ENCODE data around the gene OSBP2.

DNA sequence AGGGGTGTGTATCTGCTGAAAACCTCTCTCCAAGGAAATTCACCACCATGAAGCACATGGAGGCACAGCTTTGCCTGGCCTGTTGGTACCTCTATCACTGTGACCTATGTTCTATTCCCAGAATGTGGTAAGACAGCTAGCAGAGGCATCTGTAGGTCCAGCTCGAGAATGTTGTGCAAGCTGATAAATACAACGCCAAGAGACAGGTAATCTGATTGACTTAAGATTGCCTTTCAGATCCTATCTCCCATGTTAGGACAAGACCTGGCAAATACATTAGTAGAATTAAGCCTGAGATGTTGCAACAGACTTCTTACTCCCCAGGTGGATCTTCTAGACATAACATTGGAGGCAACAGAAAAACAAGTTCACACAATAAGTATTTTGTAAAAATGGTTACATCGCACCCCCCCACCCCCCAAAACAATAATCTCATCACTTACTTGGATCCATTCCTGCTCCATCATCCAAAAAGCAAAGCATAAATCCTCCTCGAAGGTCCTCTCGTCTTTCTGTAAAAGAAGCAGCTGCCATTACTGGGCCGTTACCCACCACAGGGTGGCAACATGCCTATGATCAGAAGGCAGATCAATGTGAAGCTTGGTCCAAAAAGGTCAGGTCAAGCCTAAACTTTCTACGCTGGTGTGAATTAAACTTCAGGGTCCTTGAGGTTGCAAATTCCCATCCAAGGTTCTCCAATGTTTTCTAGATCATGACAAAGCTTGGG is 255.4 kb downstream of the OSBP2 start:
- TF ChIP-seq, protein P1, sequence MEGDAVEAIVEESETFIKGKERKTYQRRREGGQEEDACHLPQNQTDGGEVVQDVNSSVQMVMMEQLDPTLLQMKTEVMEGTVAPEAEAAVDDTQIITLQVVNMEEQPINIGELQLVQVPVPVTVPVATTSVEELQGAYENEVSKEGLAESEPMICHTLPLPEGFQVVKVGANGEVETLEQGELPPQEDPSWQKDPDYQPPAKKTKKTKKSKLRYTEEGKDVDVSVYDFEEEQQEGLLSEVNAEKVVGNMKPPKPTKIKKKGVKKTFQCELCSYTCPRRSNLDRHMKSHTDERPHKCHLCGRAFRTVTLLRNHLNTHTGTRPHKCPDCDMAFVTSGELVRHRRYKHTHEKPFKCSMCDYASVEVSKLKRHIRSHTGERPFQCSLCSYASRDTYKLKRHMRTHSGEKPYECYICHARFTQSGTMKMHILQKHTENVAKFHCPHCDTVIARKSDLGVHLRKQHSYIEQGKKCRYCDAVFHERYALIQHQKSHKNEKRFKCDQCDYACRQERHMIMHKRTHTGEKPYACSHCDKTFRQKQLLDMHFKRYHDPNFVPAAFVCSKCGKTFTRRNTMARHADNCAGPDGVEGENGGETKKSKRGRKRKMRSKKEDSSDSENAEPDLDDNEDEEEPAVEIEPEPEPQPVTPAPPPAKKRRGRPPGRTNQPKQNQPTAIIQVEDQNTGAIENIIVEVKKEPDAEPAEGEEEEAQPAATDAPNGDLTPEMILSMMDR (conservative IDR thresholded peaks at IDR 0.05) = no peak
- TF ChIP-seq EZH2 (IDR thresholded peaks at IDR 0.05; ENCODE audit: low read depth) = no peak

Data from PC-9 (cell line).